ENCODE results near the gene TMEM108. TPM values are rescaled to one million over a fixed set of nuclear protein-coding genes. Genes with fewer than 3 reads are reported as not detected.

The TMEM108 gene
- total and polyA plus RNA-seq, 12 donors: 0.40 to 4.0 (median 1.5) TPM

DNA sequence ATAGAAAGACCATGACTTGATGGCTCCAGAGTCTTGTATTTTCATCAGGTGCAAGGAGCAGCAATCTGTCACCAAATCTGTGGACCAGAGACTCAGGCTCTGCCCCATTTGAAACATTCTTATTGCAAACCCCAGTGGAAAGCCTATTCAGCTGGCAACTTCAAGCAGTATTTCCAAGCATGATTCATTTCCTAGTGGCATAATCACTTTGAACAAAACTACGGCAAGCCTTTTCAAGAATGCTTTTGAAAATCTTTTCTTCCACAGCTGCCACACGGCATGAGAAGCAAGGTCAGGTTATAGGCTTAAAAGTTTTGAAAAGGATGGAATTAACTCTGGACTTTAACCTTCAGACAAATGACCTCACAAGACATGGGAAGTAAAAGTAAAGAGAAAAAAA is 239.6 kb downstream of the TMEM108 start:
- no peaks in the 10 kb centered on the region for H3K9me3 ChIP-seq
- 62% methylated on average over 2 of the region's 2 CpGs for WGBS, 2 donors

GRCh38 chr3:133278260-133279043 is 240.3 kb downstream of the TMEM108 start:
- no peaks in the 10 kb centered on the region for H3K4me1 ChIP-seq
- intact Hi-C loops (cut with DNase I): no loop called here
- no peaks in the 10 kb centered on the region for H3K27me3 ChIP-seq
- 94 to 95% methylated on average over 7 of the region's 7 CpGs for WGBS, 2 donors
- TF ChIP-seq, protein P1, sequence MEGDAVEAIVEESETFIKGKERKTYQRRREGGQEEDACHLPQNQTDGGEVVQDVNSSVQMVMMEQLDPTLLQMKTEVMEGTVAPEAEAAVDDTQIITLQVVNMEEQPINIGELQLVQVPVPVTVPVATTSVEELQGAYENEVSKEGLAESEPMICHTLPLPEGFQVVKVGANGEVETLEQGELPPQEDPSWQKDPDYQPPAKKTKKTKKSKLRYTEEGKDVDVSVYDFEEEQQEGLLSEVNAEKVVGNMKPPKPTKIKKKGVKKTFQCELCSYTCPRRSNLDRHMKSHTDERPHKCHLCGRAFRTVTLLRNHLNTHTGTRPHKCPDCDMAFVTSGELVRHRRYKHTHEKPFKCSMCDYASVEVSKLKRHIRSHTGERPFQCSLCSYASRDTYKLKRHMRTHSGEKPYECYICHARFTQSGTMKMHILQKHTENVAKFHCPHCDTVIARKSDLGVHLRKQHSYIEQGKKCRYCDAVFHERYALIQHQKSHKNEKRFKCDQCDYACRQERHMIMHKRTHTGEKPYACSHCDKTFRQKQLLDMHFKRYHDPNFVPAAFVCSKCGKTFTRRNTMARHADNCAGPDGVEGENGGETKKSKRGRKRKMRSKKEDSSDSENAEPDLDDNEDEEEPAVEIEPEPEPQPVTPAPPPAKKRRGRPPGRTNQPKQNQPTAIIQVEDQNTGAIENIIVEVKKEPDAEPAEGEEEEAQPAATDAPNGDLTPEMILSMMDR (IDR thresholded peaks at IDR 0.05): no peak
- ATAC-seq (no peak), DNase-seq (no peak)
- H3K27ac ChIP-seq: no peak overlapping the region
- no peaks in the 10 kb centered on the region for H3K36me3 ChIP-seq
- H3K4me3 ChIP-seq: no peak overlapping the region
- no peaks in the 10 kb centered on the region for H3K9me3 ChIP-seq

More for the DNA sequence above, 239.6 kb downstream of the TMEM108 start:
- no peak for ATAC-seq
- intact Hi-C loops (cut with DNase I): no loop called here
- DNase-seq: no peak
- Histone ChIP-seq H3K4me3 (no peak overlapping the region), H3K27me3 (no peaks in the 10 kb centered on the region), H3K4me1 (no peaks in the 10 kb centered on the region), H3K27ac (no peak overlapping the region), H3K36me3 (no peaks in the 10 kb centered on the region)
- TF ChIP-seq, protein P1 (IDR thresholded peaks at IDR 0.05): no peak

- intact Hi-C loops (cut with DNase I): loop anchor here in 1 of 10 donors (10.0 kb wide), 1 partner anchor 236 kb away; no protein-coding TSS in a partner anchor
- Histone ChIP-seq H3K36me3 (no peaks in the 10 kb centered on the region), H3K4me1 (no peaks in the 10 kb centered on the region), H3K4me3 (no peak overlapping the region), H3K27me3 (no peaks in the 10 kb centered on the region), H3K9me3 (no peaks in the 10 kb centered on the region), H3K27ac (no peak overlapping the region)
- WGBS, 2 donors: 52 to 61% methylated on average over 1 of the region's 1 CpG
- ATAC-seq: no peak
- DNase-seq: no peak
- TF ChIP-seq, protein P1 (IDR thresholded peaks at IDR 0.05): no peak
Observed at GRCh38 chr3:133280586-133280985, 242.4 kb downstream of the TMEM108 start.

GRCh38 chr3:133282236-133282635 is 244.0 kb downstream of the TMEM108 start:
- H3K27me3 ChIP-seq: no peaks in the 10 kb centered on the region
- H3K4me1 ChIP-seq: no peaks in the 10 kb centered on the region
- DNase-seq: no peak
- ATAC-seq: no peak
- intact Hi-C loops (cut with DNase I): loop anchor here in 1 of 10 donors (10.0 kb wide), 1 partner anchor 237 kb away; no protein-coding TSS in a partner anchor
- H3K27ac ChIP-seq: no peak overlapping the region
- H3K9me3 ChIP-seq: no peaks in the 10 kb centered on the region
- no peak overlapping the region for H3K4me3 ChIP-seq
- no peaks in the 10 kb centered on the region for H3K36me3 ChIP-seq
- TF ChIP-seq, protein P1 (IDR thresholded peaks at IDR 0.05): no peak
- 77 to 81% methylated on average over 4 of the region's 4 CpGs for WGBS, 2 donors
